Measurements from ENCODE around the gene ITGB5.

GRCh38 chr3:124730941-124731297 is 156.2 kb downstream of the ITGB5 start:
- no peak for TF ChIP-seq EZH2 (IDR thresholded peaks at IDR 0.05; ENCODE audit: borderline replicate concordance, insufficient read depth, low read depth, low read length, poor library complexity, severe bottlenecking)
- no peak for TF ChIP-seq CTCF (IDR thresholded peaks at IDR 0.05)
